CD4-positive, alpha-beta T cell treated with Interferon alpha-2 for 1 hour (primary cell): ENCODE data around the gene NPIPB5.
"Not testable (repeated sequence)": the region's sequence is repeated elsewhere in the genome, so short reads cannot be mapped to it uniquely, and the experiment has no call there.

Source experiments
- DNase-seq, 2 donors: peaks; one replicate each; pipeline ENCODE4 v3.0.0-alpha.2; 2020 to 2022

NPIPB5 gene

DNA sequence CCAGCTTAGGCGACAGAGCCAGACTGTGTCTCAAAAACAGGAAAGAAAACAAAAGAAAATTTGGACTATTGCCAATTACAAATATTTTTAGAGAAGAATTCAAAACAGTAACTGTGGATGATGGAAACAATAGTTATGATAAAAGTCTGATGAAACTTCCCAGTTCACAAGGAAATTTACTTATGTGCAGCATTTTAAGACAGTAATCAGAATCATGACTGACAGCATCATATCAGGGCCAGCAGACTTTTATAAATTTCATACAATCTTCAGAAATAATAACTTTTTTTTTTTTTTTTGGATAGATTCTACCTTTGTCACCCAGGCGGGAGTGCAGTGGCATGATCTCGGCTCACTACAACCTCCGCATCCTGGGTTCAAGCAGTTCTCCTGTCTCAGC lies at the start of gene NPIPB5:
NPIPB5 (plus strand) TSS at position 301 of the 400 bp plus-strand sequence. CDS start 2,911 bp downstream, outside the sequence.
- DNase-seq: not testable (repeated sequence)

DNA sequence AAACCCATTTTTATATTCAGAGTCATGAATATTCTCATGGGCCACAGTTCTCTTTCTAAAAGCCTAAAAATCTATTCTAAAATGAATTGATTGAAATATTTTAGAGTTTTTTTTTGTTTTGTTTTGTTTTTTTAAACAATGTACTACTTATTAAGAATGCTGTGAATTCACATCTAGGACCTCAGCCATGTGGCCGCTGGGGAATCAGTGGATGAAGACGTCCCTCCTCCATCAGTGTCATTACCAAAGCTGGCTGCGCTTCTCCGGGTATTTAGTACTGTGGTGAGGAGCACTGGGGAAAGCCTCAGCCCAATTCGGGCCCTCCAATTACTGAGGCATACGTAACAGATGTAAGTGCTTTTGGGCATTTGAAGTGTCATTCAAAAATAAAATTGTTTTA lies 41.8 kb upstream of the NPIPB5 start:
- not testable (repeated sequence) for DNase-seq

DNA sequence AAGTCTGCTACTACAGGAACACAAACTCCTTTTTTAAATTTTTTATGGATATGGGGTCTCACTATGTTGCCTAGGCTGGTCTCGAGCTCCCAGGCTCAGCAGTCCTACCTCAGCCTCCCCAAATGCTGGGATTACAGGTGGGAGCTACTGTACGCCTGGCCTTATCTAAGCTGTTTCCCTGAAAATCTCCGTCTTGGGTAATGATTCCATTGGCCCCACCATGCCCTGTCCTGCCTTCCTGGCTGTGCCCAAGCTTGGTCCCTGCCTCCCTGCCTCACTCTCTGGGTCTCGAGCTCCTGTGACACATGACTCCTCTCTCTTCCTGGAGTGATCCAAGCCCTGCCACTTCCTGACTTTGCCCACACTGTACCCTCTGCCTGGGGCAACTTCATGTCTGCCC lies 27.3 kb downstream of the NPIPB5 start:
- not testable (repeated sequence) for DNase-seq

DNA sequence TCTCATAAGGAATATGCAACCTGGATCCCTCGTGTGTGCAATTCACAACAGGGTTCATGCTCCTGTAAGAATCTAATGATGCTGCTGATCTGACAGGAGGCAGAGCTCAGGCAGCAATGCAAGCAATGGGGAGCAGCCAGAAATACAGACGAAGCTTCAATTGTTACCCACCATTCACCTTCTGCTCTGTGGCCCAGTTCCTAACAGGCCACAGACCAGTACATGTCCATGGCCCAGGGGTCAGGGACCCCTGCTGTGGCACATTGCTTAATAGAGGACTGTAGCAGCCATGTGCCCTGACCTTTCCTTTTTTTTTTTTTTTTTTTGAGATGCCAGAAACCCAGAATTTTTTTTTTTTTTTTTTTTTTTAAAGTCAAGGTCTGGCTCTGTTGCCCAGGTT lies 34.1 kb downstream of the NPIPB5 start:
- not testable (repeated sequence) for DNase-seq

DNA sequence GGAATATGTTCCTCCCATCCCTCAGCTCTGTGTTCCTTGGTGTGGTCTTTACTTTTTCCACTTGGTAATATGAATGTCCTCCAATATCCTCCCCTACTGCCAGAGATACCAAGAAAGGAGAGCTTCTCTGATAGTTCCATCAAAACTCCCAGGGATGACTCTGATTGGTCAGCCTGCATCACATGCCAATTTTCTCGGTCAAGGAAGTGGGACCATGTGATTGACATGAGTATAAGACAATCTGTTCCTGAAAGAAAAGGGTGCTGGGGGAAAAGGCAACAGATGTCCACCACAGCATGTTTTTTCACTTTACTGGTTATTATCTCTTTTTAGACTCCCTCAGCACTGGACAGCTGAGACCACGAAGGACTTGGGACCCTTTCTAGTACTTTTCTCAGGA lies 35.9 kb downstream of the NPIPB5 start:
- DNase-seq: not testable (repeated sequence)

DNA sequence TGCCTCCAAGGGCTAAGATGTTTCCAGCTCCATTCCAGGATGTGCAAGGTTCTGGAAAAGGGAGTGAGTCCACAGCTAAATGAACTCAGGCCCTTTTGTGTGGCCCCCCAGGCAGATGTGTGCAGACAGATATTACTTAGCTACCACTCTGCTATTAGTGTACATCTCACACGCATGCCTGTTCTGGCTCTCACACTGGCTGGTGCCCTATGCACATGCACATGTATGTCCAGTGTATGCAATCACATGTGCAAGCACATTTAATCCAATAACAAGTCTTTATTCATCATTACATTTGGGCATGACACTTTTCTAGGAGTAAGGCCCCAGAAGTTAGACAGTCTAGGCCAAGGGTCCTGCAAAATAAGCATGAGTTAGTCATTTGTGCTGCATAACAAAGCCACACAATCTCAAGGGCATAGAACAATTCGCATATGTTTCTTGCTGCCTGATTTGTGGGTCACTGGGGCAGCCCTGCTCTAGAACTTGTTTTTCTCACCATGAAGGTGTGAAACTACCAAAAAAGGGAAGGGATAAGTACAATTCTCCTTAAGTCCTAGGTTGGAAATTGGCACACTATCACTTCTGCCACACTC lies 36.6 kb downstream of the NPIPB5 start:
- DNase-seq: not testable (repeated sequence)

DNA sequence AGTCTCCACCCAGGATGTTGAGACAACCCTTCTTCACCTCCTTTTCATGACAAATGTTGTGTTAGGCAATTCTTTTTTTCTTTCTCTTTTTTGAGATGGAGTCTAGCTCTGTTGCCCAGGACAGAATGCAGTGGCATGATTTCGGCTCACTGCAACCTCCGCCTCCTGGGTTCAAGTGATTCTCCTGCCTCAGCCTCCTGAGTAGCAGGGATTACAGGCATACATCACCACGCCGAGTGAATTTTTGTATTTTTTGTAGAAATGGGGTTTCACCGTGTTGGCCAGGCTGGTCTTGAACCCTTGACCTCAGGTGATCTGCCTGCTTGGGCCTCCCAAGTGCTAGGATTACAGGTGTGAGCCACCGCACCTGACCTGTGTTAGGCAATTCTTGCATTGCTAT lies 39.2 kb downstream of the NPIPB5 start:
- not testable (repeated sequence) for DNase-seq

DNA sequence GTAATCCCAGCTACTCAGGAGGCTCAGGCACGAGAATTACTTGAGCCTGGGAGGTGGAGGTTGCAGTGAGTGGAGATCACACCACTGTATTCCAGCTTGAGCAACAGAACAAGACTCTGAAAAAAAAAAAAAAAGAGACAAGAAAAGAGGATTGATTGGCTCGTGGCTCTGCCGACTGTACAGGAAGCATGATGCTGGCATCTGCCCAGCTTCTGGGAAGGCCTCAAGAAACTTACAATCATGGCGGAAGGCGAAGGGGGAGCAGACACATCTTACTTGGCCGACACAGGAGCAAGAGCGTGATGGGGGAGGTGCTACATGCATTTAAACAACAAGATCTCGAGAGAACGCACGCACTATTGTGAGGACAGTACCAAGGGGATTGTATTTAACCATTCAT lies 40.5 kb downstream of the NPIPB5 start:
- DNase-seq: not testable (repeated sequence)

DNA sequence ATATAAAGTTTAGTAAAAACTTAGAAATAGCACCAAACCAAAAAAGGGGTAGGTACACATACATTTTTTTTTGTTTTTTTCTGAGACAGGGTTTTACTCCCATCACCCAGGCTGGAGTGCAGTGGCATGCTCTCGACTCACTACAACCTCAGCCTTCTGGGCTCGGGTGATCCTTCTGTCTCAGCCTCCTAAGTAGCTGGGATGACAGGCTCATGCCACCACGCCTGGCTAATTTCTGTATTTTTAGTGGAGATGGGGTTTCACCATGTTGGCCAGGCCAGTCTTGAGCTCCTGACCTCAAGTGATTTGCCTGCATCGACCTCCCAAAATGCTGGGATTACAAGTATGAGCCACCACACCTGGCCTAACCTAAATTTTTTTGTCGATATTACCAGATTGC lies 41.0 kb downstream of the NPIPB5 start:
- not testable (repeated sequence) for DNase-seq

DNA sequence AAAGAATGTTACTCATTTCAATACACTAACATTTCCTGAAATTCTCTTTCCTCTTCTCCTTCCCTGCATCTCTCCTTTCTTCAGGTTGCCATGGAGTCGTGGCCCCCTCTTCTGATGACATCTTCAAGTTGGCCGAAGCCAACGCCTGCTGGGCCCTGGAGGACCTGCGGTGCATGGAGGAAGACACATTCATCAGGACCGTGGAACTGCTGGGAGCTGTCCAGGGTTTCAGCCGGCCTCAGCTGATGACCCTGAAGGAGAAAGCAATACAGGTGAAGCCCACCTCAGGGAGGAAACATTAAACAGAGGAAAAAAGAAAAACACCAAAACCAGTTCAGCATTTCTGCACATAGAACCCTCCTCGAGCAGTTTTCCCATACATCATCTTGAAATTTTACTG lies 46.1 kb downstream of the NPIPB5 start:
- DNase-seq: not testable (repeated sequence)
